ENCODE measurements around the gene ZNF423. TPM values are rescaled to one million over a fixed set of nuclear protein-coding genes. Genes with fewer than 3 reads are reported as not detected.

Gene ZNF423
- total RNA-seq, 6 experiments from 2014 or later, result not detected

DNA sequence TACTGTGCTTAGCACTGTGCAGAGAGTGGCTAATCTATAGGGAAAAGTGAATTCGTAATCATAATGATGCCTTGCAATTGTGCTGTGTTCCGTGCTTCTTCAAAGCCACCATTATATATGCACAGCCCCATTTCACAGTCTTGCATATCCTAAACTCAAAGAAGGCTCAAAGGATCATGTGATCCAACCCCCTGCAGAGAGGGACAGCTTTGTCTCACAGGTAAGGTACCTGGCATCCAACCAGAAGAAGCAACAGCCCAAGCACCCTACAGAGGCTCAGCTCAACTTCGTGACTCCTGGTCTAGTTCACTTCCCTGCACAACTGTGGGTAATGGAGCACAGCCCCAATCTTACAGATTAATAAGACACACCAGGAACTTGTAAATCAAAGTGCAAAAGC lies 124.0 kb downstream of the ZNF423 start:
- H3K27ac Mint-ChIP-seq, result no peak overlapping the region

DNA sequence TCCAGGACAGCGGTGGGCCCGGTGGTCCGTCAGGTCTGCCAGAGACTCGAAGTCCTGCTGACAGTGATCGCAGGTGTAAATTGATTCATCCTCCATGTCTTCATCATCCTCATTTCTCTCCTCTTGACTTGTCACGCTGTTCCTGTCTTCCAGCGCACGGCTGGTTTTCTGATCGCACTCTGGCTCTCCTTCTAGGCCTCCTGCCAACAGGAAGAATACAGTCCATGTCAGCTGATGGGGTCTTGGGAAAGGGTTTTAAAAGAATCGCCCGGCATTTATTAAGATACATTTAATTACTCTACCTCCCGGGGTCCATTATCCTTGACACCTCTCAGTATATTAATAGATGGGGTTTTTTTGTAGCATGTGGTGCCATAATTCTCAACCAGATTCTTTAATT lies 125.1 kb downstream of the ZNF423 start:
- Mint-ChIP-seq H3K27ac (no peak overlapping the region), H3K4me1 (ENCODE audit: low read depth) (no peaks in the 10 kb centered on the region), H3K4me3 (no peak overlapping the region), H3K36me3 (ENCODE audit: low read depth) (no peaks in the 10 kb centered on the region), H3K27me3 (ENCODE audit: insufficient read depth) (peaks cover 3% of the 10 kb centered on the region), H3K9me3 (peaks cover 29% of the 10 kb centered on the region)
- no peak for TF ChIP-seq CTCF (IDR thresholded peaks at IDR 0.05)
- DNase-seq, result no peak

More for the DNA sequence above, 124.0 kb downstream of the ZNF423 start:
- no peak for TF ChIP-seq CTCF (IDR thresholded peaks at IDR 0.05)
- Mint-ChIP-seq H3K4me3 (no peak overlapping the region), H3K4me1 (ENCODE audit: low read depth) (no peaks in the 10 kb centered on the region), H3K9me3 (peaks cover 29% of the 10 kb centered on the region), H3K27me3 (ENCODE audit: insufficient read depth) (peaks cover 1% of the 10 kb centered on the region), H3K36me3 (ENCODE audit: low read depth) (no peaks in the 10 kb centered on the region)
- no peak for DNase-seq

DNA sequence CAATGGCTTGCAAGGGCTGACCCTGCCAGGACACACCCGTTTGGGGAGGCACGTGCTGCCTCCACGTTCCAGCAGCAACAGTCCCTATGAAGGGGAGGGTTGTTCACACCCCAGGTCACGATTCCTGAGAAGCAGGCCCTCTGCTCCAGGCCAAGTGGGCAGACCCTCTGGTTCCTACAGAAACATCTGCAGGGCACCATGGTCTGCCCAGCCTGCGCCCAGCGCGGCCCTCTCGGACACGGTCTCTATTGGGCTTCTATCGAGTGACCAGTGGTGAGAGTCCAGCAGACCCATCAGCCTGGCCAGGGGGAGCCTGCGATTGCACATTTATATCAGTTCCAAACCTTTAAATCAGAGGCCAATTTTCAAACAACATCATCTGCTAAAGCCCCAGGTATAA lies 128.3 kb downstream of the ZNF423 start:
- no peak for DNase-seq
- no peak for TF ChIP-seq CTCF (IDR thresholded peaks at IDR 0.05)
- H3K9me3 Mint-ChIP-seq, result peaks cover 27% of the 10 kb centered on the region
- H3K36me3 Mint-ChIP-seq (ENCODE audit: low read depth), result no peaks in the 10 kb centered on the region
- no peak overlapping the region for H3K27ac Mint-ChIP-seq
- H3K27me3 Mint-ChIP-seq (ENCODE audit: insufficient read depth), result peaks cover 3% of the 10 kb centered on the region
- no peak overlapping the region for H3K4me3 Mint-ChIP-seq
- no peaks in the 10 kb centered on the region for H3K4me1 Mint-ChIP-seq (ENCODE audit: low read depth)

GRCh38 chr16:49726155-49726554 lies 129.8 kb downstream of the ZNF423 start:
- Mint-ChIP-seq H3K4me1 (ENCODE audit: low read depth) (no peaks in the 10 kb centered on the region), H3K4me3 (no peak overlapping the region), H3K27me3 (ENCODE audit: insufficient read depth) (peaks cover 3% of the 10 kb centered on the region), H3K27ac (no peak overlapping the region), H3K36me3 (ENCODE audit: low read depth) (no peaks in the 10 kb centered on the region), H3K9me3 (peaks cover 36% of the 10 kb centered on the region)
- DNase-seq, result no peak
- no peak for TF ChIP-seq CTCF (IDR thresholded peaks at IDR 0.05)

- H3K36me3 Mint-ChIP-seq (ENCODE audit: low read depth), result no peaks in the 10 kb centered on the region
- DNase-seq, result no peak
- no peaks in the 10 kb centered on the region for H3K4me1 Mint-ChIP-seq (ENCODE audit: low read depth)
- no peak overlapping the region for H3K4me3 Mint-ChIP-seq
- peaks cover 3% of the 10 kb centered on the region; the same call in 1 of the 2 replicates for H3K27me3 Mint-ChIP-seq (ENCODE audit: insufficient read depth)
- H3K9me3 Mint-ChIP-seq, result peaks cover 35% of the 10 kb centered on the region
- no peak for TF ChIP-seq CTCF (IDR thresholded peaks at IDR 0.05)
- H3K27ac Mint-ChIP-seq, result no peak overlapping the region
Observed at GRCh38 chr16:49725651-49726050, 130.3 kb downstream of the ZNF423 start.

GRCh38 chr16:49724774-49725173 lies 131.1 kb downstream of the ZNF423 start:
- H3K4me1 Mint-ChIP-seq (ENCODE audit: low read depth), result no peaks in the 10 kb centered on the region

More at GRCh38 chr16:49724774-49725173, 131.1 kb downstream of the ZNF423 start:
- Mint-ChIP-seq H3K36me3 (ENCODE audit: low read depth) (no peaks in the 10 kb centered on the region), H3K9me3 (peaks cover 30% of the 10 kb centered on the region), H3K4me3 (no peak overlapping the region), H3K27ac (no peak overlapping the region), H3K27me3 (ENCODE audit: insufficient read depth) (peaks cover 3% of the 10 kb centered on the region; the same call in 1 of the 2 replicates)
- TF ChIP-seq CTCF (IDR thresholded peaks at IDR 0.05), result no peak
- DNase-seq, result no peak
